ENCODE results near the gene ELL.

GRCh38 chr19:18432275-18433014 lies 89.4 kb downstream of the ELL start:
- TF ChIP-seq ISL1 (CRISPR knock-in tag; IDR thresholded peaks at IDR 0.05): no peak
- no peak for TF ChIP-seq SNAI2 (CRISPR knock-in tag; IDR thresholded peaks at IDR 0.05)
- TF ChIP-seq ZC3H10 (CRISPR knock-in tag; IDR thresholded peaks at IDR 0.05): no peak

All from SK-N-SH treated with all-trans-retinoic acid at 6 μM for 48 hours (cell line).